ENCODE data around the gene ATP9A.

- TF ChIP-seq POLR2AphosphoS5 (IDR thresholded peaks at IDR 0.05; ENCODE audit: low read depth, low read length) (no peak), NFIC (IDR thresholded peaks at IDR 0.05; ENCODE audit: borderline replicate concordance) (no peak), RXRA (IDR thresholded peaks at IDR 0.05; ENCODE audit: borderline replicate concordance, low read depth) (no peak), SIN3A (IDR thresholded peaks at IDR 0.05; ENCODE audit: borderline replicate concordance, low read depth, low read length) (no peak), TEAD4 (IDR thresholded peaks at IDR 0.05; ENCODE audit: borderline replicate concordance, insufficient read depth) (no peak), ELF1 (IDR thresholded peaks at IDR 0.05) (no peak), EP300 (IDR thresholded peaks at IDR 0.05; ENCODE audit: borderline replicate concordance in 1 of 2, low read depth in 1 of 2, low read length in 1 of 2) (no peak), MAX (IDR thresholded peaks at IDR 0.05; ENCODE audit: low read depth) (no peak), JUND (IDR thresholded peaks at IDR 0.05) (no peak), TAF1 (IDR thresholded peaks at IDR 0.05; ENCODE audit: borderline replicate concordance, low read depth, low read length) (no peak), RFX5 (IDR thresholded peaks at IDR 0.05; ENCODE audit: low read length) (no peak)
- TF ChIP-seq, protein P1, sequence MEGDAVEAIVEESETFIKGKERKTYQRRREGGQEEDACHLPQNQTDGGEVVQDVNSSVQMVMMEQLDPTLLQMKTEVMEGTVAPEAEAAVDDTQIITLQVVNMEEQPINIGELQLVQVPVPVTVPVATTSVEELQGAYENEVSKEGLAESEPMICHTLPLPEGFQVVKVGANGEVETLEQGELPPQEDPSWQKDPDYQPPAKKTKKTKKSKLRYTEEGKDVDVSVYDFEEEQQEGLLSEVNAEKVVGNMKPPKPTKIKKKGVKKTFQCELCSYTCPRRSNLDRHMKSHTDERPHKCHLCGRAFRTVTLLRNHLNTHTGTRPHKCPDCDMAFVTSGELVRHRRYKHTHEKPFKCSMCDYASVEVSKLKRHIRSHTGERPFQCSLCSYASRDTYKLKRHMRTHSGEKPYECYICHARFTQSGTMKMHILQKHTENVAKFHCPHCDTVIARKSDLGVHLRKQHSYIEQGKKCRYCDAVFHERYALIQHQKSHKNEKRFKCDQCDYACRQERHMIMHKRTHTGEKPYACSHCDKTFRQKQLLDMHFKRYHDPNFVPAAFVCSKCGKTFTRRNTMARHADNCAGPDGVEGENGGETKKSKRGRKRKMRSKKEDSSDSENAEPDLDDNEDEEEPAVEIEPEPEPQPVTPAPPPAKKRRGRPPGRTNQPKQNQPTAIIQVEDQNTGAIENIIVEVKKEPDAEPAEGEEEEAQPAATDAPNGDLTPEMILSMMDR (IDR thresholded peaks at IDR 0.05): no peak
- TF ChIP-seq, protein P2, sequence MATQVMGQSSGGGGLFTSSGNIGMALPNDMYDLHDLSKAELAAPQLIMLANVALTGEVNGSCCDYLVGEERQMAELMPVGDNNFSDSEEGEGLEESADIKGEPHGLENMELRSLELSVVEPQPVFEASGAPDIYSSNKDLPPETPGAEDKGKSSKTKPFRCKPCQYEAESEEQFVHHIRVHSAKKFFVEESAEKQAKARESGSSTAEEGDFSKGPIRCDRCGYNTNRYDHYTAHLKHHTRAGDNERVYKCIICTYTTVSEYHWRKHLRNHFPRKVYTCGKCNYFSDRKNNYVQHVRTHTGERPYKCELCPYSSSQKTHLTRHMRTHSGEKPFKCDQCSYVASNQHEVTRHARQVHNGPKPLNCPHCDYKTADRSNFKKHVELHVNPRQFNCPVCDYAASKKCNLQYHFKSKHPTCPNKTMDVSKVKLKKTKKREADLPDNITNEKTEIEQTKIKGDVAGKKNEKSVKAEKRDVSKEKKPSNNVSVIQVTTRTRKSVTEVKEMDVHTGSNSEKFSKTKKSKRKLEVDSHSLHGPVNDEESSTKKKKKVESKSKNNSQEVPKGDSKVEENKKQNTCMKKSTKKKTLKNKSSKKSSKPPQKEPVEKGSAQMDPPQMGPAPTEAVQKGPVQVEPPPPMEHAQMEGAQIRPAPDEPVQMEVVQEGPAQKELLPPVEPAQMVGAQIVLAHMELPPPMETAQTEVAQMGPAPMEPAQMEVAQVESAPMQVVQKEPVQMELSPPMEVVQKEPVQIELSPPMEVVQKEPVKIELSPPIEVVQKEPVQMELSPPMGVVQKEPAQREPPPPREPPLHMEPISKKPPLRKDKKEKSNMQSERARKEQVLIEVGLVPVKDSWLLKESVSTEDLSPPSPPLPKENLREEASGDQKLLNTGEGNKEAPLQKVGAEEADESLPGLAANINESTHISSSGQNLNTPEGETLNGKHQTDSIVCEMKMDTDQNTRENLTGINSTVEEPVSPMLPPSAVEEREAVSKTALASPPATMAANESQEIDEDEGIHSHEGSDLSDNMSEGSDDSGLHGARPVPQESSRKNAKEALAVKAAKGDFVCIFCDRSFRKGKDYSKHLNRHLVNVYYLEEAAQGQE (IDR thresholded peaks at IDR 0.05; ENCODE audit: low read depth, low read length): no peak
Observed at GRCh38 chr20:51745804-51746203, 22.4 kb downstream of the ATP9A start.
